ENCODE results near the gene SCRG1.

SCRG1 gene

GRCh38 chr4:173398779-173399415 is at the start of gene SCRG1:
SCRG1 (minus strand) TSS chr4:173399116; CDS start chr4:173391414, 7,702 bp downstream.
- DNase-seq = no peak

DNA sequence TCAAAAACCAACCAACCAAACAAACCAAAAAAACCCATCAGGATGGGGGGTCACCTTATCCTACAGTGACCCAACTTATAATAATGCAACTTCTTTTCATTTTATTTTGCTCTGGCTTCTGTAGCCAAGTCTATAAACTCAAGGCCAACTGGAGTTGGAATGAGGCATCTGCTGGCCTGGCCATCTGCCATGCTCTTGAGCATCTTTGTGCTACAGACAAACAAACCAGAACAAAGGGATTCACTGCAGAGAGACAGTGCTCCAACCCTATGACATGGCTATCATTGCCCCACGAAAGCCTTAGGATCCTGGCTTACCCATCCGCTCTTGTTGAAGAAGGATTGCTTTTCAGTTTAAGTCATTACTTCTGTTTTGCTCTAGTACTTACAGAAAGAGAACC is 49.2 kb upstream of the SCRG1 start:
- peak; percentile 93 for DNase-seq

DNA sequence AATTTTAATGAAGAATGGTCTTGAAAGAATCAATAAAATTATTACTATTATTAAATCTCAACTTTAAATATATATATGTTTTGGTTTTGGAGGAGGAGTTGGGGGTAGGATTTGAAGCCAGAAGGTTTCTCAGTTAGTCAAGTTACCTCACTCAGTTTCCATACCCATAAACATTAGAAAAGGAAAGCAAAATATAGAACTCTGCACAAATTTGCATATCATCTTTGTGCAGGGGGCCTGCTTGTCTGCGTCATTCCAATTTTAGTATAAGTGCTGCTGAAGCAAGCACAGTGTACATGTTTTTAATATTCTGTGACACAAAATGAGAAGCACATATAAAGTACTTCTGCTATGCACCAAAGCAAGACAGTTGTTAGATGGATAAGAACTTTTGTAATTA is 47.5 kb upstream of the SCRG1 start:
- no peak for DNase-seq

- DNase-seq = no peak
Measured at GRCh38 chr4:173443121-173443520, 44.2 kb upstream of the SCRG1 start.

DNA sequence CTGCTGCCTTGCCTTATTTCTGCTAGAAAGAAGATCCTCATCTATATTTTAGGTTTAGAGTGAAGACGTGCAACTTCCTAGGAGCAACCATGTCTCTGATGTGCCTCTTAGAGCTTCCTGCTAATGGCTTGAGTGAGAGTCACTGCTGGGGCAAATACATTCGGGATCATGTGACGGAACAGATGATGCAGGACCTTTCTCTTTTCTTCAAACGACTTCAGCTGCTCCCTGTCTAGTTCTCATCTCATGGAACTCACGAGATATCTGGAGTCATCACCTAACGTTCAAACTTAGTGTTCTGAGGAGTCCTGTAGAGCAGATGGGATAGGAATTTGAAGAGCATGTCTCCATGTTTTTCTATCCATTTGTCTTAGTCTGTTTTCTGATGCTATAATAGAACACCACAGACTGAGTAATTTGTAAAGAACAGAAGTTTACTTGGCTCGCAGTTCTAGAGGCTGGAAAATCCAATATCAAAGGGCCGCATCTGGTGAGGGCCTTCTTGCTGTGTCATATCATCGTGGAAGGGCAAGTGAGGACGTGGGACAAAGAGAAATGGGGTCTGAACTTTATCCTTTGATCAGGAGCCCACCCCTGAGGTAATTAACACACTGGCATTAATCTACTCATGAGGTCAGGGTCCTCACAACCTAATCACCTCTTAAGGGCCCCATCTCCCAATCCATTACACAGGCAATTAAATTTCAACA is 43.5 kb upstream of the SCRG1 start:
- DNase-seq = no peak

- DNase-seq = no peak
Measured at GRCh38 chr4:173440888-173441287, 42.0 kb upstream of the SCRG1 start.

DNA sequence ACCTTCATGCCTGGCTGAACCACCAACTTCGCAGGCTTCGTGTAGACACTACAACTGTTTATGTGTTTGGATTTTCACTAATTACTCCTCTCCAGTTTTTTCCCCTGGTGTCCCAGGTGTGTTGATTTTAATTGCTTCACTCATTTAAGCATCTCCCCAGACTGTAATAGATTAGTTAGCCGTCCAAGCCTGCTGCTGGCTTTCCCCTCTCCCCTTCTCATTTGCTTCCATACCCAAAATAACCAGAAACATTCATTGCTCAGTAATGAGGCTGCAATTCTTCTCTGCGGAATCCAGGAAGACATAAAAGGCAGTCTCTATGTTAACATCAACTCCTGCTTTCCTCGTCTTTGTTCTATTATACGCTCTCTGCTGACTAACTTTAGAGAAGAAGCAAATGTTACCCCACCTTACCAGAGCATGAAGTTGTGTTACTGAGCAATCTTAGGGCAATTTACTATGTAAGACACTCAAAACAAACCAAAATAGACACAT is 37.9 kb upstream of the SCRG1 start:
- DNase-seq = no peak

GRCh38 chr4:173436149-173436579 is 37.2 kb upstream of the SCRG1 start:
- DNase-seq = no peak

DNA sequence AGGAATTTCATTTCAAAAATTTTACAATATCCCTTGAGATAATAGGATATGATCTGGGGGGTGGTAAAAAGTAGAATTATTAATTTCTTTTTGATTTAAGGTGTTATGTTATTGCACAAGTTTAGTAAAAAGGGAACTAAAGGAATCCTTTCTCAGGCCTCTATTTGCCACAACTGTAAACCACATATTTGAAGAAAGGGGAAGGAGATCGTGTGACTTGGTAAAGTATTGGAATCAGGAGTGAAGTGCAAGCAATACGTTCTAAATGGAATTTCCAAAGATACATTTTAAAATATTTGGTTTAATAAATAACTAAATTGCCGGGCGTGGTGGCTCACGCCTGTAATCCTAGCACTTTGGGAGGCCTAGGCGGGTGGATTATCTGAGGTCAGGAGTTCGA is 35.3 kb upstream of the SCRG1 start:
- DNase-seq = no peak

GRCh38 chr4:173433447-173433846 is 34.5 kb upstream of the SCRG1 start:
- no peak for DNase-seq

DNA sequence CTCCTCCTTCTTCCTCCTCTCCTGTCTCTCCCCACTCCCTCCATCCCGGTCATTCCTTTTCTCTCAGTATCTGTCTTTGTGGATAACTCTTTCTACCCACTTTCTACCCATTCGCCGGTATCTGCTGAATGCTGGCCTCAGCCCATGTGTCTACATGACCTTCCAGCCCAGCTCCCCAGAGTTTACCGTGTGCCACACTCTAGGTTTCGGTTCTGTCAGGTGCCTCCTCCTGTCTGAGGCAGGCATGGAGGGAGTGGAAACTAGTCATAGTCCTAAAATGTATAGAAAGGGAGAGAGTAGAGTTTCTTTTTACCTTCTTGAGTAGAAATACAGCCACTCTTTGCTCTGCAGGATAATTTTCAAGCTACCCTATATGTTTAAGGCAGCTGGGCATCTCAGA is 33.5 kb upstream of the SCRG1 start:
- no peak for DNase-seq

- no peak for DNase-seq
Measured at GRCh38 chr4:173426064-173426463, 27.1 kb upstream of the SCRG1 start.

- DNase-seq = no peak
Measured at GRCh38 chr4:173424899-173425805, 26.2 kb upstream of the SCRG1 start.

DNA sequence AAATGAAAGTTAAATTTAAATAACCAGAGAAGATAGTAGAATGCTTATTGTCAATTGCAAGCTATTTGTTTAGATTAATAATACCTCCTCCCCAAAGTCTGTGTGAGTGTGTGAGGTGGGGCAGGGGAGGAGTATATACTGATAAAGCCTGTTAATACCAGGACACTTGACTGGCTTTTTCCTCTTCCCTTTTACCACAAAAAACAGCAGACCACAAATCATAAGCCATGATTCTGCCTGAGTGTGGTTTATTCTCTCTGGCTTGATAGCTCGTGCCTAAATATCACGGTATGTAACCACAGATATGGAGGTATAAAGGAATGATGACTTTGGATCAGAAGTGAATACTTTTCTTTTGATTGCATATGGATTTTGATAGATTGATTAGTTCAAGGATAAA is 21.9 kb upstream of the SCRG1 start:
- DNase-seq = no peak

- peak; percentile 66 for DNase-seq
Measured at GRCh38 chr4:173420324-173420752, 21.4 kb upstream of the SCRG1 start.

GRCh38 chr4:173418639-173419038 is 19.7 kb upstream of the SCRG1 start:
- DNase-seq = no peak

DNA sequence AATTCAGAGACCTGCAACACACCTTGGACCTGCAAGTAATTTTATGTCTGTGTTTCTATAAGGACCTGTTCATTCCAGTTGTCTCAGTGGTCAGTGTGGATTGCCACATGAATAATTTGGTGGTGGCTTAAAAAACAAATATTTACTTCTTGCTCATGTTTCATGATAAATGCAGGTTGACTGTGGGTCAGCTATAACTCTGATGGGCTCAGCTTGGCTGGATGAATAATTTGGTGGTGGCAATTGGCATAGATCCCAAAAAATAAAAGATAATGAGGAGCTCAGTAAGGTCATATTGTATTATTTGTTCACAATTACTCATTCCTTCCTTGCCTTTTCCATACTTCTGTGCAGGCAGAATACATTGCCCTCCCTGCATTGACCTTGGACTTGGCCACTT is 18.9 kb upstream of the SCRG1 start:
- DNase-seq = no peak

- no peak for DNase-seq
Measured at GRCh38 chr4:173415885-173416653, 17.2 kb upstream of the SCRG1 start.

GRCh38 chr4:173415092-173415491 is 16.2 kb upstream of the SCRG1 start:
- no peak for DNase-seq

- DNase-seq = no peak
Measured at GRCh38 chr4:173414456-173414855, 15.5 kb upstream of the SCRG1 start.

DNA sequence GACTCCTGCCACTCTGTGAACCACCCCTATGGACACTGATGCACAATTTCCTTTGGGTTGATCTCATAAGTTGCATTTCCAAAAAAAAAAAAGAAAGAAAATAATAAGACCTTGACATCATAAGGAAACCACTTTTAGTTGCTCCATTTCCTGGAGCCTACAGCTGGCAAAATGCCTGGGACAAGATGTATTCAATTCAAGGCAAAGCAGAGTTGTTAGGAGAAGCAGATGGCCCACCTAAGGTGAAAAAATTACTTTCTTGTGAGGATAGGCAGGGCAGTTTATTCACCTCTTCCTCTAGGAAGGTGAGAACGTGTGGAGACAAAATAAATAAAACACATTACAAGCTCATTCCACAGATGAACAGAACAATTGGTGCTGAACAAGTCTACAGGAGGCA is 14.1 kb upstream of the SCRG1 start:
- DNase-seq = no peak

GRCh38 chr4:173411106-173411693 is 12.3 kb upstream of the SCRG1 start:
- DNase-seq = no peak
